HFF-Myc (cell line): ENCODE measurements around the gene SELP.

Experiments used
- DNase-seq: peaks from one replicate; pipeline ENCODE4 v3.0.0-alpha.2; 2011; ENCODE audit warnings: low read depth; ENCODE audit errors: extremely low read depth
- H3K4me3 ChIP-seq: replicated peaks from 2 replicates; pipeline ENCODE4 v1.5.1; 2011; ENCODE audit warnings: low read depth, mild to moderate bottlenecking, control low read depth, low read length
- CTCF ChIP-seq: IDR thresholded peaks from 2 replicates; pipeline ENCODE4 v1.5.1; 2012; ENCODE audit warnings: mild to moderate bottlenecking, low read depth, low read length, control low read depth; ENCODE audit errors: missing control alignments

Gene SELP

GRCh38 chr1:169548282-169548681, 81.6 kb downstream of the SELP start:
- no peak for DNase-seq
- H3K4me3 ChIP-seq, result no peak overlapping the region
- TF ChIP-seq CTCF, result no peak

- peak; percentile 70 for TF ChIP-seq CTCF
- peak; percentile 42 for DNase-seq
- H3K4me3 ChIP-seq, result no peak overlapping the region
Measured at GRCh38 chr1:169546087-169546995, 83.6 kb downstream of the SELP start.

GRCh38 chr1:169545472-169545871, 84.5 kb downstream of the SELP start:
- DNase-seq, result no peak
- no peak overlapping the region for H3K4me3 ChIP-seq
- no peak for TF ChIP-seq CTCF

- DNase-seq, result peak; percentile 33
- H3K4me3 ChIP-seq, result no peak overlapping the region
- TF ChIP-seq CTCF, result no peak
Measured at GRCh38 chr1:169538998-169539871, 90.7 kb downstream of the SELP start.
